Colonic mucosa (tissue), 4 donors: ENCODE data around the gene HORMAD1. TPM values are rescaled to one million over a fixed set of nuclear protein-coding genes. Genes with fewer than 3 reads are reported as not detected.
"Not testable (repeated sequence)": the region's sequence is repeated elsewhere in the genome, so short reads cannot be mapped to it uniquely, and the experiment has no call there.

Experiments
- DNase-seq: peaks from one replicate; pipeline ENCODE4 v3.0.0-alpha.2; 2020
- H3K27ac ChIP-seq: fragments of 200-600 bp; one replicate; pipeline ENCODE4 v1.8.0; 2021
- H3K27me3 ChIP-seq: fragments of 200-600 bp; one replicate; pipeline ENCODE4 v1.8.0; 2021
- H3K36me3 ChIP-seq: fragments of 200-600 bp; one replicate; pipeline ENCODE4 v1.8.0; 2021
- H3K4me1 ChIP-seq: fragments of 200-600 bp; one replicate; pipeline ENCODE4 v1.8.0; 2021; ENCODE audit warnings: mild to moderate bottlenecking
- H3K4me3 ChIP-seq: fragments of 200-600 bp; one replicate; pipeline ENCODE4 v1.8.0; 2021
- H3K9ac ChIP-seq, 2 donors: one replicate each; pipeline ENCODE4 v1.7.0; 2013; ENCODE audit warnings: control low read depth in 2 of 2, low read depth in 2 of 2, low read length in 2 of 2
- H3K9me3 ChIP-seq: fragments of 200-600 bp; one replicate; pipeline ENCODE4 v1.8.0; 2021
- intact Hi-C: fragments of 100-400 bp; cut with DNase I; formaldehyde crosslinking; loops from one replicate; pipeline ENCODE4 v1.14.1; 2022
- total RNA-seq, 2 donors: library from RNA; stranded (reverse); fragmentation: NEBNext Ultra II Directional in 1 of 2; extraction: Animal tissue kit (Norgen Biotek cat#: 25700) in 1 of 2; gene quantifications; one replicate each; pipeline ENCODE4 v1.2.1, GENCODE V29; 2021
- TF ChIP-seq, protein P1 (sequence below): fragments of 200-600 bp; IDR thresholded peaks from one replicate; pipeline ENCODE4 v1.8.0; 2022; ENCODE audit warnings: antibody characterized with exemption, mild to moderate bottlenecking
- donor health status: healthy.
- donor health status: DM: no; HTN: no; CAD: no.
- donor health status: DM: no; HTN: no; CAD: no.

Gene HORMAD1
- total RNA-seq, 2 donors from 2014 or later, result 1.1 TPM; not detected in 1

DNA sequence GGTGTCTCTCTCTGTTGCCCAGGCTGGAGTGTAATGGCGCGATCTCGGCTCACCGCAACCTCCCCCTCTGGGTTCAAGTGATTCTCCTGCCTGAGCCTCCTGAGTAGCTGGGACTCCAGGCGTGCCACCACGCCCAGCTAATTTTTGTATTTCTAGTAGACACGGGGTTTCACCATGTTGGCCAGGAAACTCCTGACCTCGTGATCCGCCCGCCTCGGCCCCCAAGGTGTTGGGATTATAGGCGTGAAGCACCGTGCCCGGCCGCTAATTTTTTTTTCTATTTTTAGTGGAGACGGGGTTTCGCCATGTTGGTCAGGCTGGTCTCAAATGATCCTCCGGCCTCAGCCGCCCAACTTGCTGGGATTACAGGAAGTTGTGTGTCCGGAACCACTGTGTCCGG, 597 bp downstream of the HORMAD1 start:
- H3K27me3 ChIP-seq, result no peaks in the 10 kb centered on the region
- DNase-seq, result no peak
- no peak overlapping the region for H3K9ac ChIP-seq
- intact Hi-C loops, result no loop called here
- H3K9me3 ChIP-seq, result no peaks in the 10 kb centered on the region
- H3K4me3 ChIP-seq, result no peak overlapping the region
- H3K36me3 ChIP-seq, result no peaks in the 10 kb centered on the region
- H3K4me1 ChIP-seq, result no peaks in the 10 kb centered on the region
- TF ChIP-seq, protein P1, sequence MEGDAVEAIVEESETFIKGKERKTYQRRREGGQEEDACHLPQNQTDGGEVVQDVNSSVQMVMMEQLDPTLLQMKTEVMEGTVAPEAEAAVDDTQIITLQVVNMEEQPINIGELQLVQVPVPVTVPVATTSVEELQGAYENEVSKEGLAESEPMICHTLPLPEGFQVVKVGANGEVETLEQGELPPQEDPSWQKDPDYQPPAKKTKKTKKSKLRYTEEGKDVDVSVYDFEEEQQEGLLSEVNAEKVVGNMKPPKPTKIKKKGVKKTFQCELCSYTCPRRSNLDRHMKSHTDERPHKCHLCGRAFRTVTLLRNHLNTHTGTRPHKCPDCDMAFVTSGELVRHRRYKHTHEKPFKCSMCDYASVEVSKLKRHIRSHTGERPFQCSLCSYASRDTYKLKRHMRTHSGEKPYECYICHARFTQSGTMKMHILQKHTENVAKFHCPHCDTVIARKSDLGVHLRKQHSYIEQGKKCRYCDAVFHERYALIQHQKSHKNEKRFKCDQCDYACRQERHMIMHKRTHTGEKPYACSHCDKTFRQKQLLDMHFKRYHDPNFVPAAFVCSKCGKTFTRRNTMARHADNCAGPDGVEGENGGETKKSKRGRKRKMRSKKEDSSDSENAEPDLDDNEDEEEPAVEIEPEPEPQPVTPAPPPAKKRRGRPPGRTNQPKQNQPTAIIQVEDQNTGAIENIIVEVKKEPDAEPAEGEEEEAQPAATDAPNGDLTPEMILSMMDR, result no peak
- H3K27ac ChIP-seq, result no peak overlapping the region

DNA sequence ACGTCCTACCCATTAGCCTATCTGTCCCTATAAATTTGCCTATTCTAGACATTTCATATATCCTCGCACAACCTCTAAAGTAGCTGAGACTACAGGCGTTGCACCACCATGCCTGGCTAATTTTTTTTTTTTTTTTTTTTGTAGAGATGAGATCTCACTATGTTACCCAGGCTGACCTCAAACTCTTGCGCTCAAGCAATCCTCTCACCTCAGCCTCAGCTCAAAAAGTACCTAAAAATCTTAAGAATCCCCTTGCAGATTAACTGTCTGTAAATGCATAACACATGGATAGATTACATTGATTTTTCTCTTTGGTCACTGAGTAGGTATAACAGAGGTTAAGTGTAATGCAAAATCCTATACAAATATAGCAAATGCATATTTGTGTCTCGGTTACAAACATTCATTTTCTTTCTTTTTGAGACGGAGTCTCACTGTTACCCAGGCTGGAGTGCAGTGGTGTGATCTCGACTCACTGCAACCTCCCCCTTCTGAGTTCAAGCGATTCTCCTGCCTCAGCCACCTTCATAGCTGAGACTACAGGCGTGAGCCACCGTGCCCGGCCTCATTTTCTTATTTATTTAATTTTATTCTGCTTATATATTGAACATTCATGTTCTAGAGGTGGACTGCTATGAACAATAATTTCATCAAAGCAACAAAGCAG, 2.3 kb downstream of the HORMAD1 start:
- H3K9ac ChIP-seq, result no peak overlapping the region
- TF ChIP-seq, protein P1, result no peak
- H3K36me3 ChIP-seq, result no peaks in the 10 kb centered on the region

DNA sequence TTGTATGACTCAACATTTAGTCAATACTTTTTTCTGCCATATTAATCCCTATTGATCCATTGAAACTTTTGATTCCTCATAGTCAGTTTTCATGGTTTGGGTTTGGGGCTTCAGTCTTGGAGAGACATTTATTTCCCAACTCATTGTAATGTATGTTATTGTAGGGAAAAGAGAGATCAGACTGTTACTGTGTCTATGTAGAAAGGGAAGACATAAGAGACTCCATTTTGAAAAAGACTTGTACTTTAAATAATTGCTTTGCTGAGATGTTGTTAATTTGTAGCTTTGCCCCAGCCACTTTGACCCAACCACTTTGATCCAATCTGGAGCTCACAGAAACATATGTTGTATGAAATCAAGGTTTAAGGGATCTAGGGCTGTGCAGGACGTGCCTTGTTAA, 11.7 kb downstream of the HORMAD1 start:
- H3K9me3 ChIP-seq, H3K9ac ChIP-seq, H3K27ac ChIP-seq, H3K27me3 ChIP-seq, DNase-seq, H3K4me3 ChIP-seq, H3K36me3 ChIP-seq, H3K4me1 ChIP-seq, intact Hi-C loops: not testable (repeated sequence)

More for the DNA sequence above, 2.3 kb downstream of the HORMAD1 start:
- intact Hi-C loops, result no loop called here
- Histone ChIP-seq H3K4me1 (no peaks in the 10 kb centered on the region), H3K4me3 (no peak overlapping the region), H3K27ac (no peak overlapping the region), H3K9me3 (no peaks in the 10 kb centered on the region), H3K27me3 (no peaks in the 10 kb centered on the region)
- DNase-seq, result no peak

DNA sequence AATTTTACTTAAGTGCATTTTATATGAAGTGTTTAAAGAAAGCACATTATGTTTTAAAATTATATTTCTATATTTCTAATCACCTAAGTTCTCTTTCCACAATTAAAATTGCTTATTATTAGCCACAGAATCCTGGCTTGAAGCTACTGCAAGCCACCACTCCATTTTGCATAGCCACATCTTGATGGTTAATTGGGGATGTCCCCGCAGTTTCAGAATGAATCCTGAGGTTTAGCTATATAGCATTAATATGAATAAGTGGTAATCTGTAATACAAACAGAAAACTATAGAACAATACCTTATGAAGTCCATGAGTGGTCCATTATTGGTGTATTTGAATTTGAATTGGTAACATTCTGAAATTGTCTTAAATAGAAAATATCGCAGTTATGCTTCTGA, 12.1 kb downstream of the HORMAD1 start:
- H3K27ac ChIP-seq, result no peak overlapping the region
- no peaks in the 10 kb centered on the region for H3K4me1 ChIP-seq
- H3K9me3 ChIP-seq, result no peaks in the 10 kb centered on the region
- TF ChIP-seq, protein P1, result no peak
- H3K4me3 ChIP-seq, result no peak overlapping the region
- H3K9ac ChIP-seq, result no peak overlapping the region
- H3K36me3 ChIP-seq, result no peaks in the 10 kb centered on the region
- intact Hi-C loops, result no loop called here
- H3K27me3 ChIP-seq, result no peaks in the 10 kb centered on the region
- no peak for DNase-seq

DNA sequence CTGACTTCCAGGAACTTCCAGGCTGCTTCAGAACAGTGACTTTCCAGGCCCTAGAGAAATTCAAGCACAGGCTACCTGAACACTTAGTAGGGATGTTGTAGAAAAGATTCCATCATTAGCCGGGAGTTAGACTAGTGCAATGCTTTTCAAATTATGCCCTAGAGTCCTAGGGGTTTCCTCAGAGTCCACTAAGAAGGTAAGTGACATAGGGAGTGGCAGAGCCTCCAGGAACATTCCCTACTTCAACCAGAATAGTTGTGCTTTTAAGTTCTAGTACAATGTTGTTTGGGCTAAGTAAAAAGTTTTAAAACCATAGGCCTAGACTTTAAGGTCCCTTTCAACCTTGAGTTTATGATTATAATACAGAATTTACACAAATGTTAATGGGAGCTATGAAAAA, 14.6 kb downstream of the HORMAD1 start:
- H3K36me3 ChIP-seq, result no peaks in the 10 kb centered on the region
- intact Hi-C loops, result no loop called here
- no peak for DNase-seq
- H3K4me3 ChIP-seq, result no peak overlapping the region
- no peak overlapping the region for H3K27ac ChIP-seq
- TF ChIP-seq, protein P1, result no peak
- H3K4me1 ChIP-seq, result no peaks in the 10 kb centered on the region
- H3K9ac ChIP-seq, result no peak overlapping the region
- H3K27me3 ChIP-seq, result no peaks in the 10 kb centered on the region
- no peaks in the 10 kb centered on the region for H3K9me3 ChIP-seq

DNA sequence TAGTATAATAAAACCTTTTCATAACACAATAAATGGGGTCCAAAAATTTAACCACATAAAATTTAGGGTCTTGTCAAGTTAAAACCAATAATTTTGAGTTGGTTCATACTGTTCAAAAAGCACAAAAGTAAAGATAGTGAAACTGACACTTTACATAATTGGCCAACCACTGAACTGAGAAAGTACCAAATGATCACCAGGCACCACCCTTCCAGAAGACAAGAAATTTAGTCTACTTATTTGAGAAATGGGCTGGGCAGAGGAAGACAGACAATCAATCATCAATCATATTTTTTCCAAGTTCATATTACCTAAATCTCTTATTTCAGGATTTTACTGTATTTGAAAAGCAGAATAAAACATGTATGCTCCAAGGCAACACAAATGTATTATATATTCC, 17.3 kb downstream of the HORMAD1 start:
- H3K27me3 ChIP-seq, result no peaks in the 10 kb centered on the region
- H3K36me3 ChIP-seq, result no peaks in the 10 kb centered on the region
- no peak overlapping the region for H3K4me3 ChIP-seq
- intact Hi-C loops, result no loop called here
- no peak for DNase-seq
- no peak overlapping the region for H3K9ac ChIP-seq
- H3K9me3 ChIP-seq, result no peaks in the 10 kb centered on the region
- no peaks in the 10 kb centered on the region for H3K4me1 ChIP-seq
- H3K27ac ChIP-seq, result no peak overlapping the region
- TF ChIP-seq, protein P1, result no peak
